ENCODE measurements around the gene OIT3. TPM values are rescaled to one million over a fixed set of nuclear protein-coding genes. Genes with fewer than 3 reads are reported as not detected.
"Not testable (repeated sequence)": the region's sequence is repeated elsewhere in the genome, so short reads cannot be mapped to it uniquely, and the experiment has no call there.

The OIT3 gene
- total and polyA plus RNA-seq, 4 donors = 0.08 to 0.49 (median 0.28) TPM; not detected in 1

- Histone ChIP-seq H3K9me3 (ENCODE audit: control insufficient read depth in 4 of 4, insufficient read depth in 3 of 4, low read length in 3 of 4) (no peaks in the 10 kb centered on the region), H3K27me3 (ENCODE audit: control insufficient read depth in 3 of 3, insufficient read depth in 3 of 3, low read length in 2 of 3) (no peaks in the 10 kb centered on the region), H3K36me3 (ENCODE audit: control insufficient read depth in 4 of 4, insufficient read depth in 4 of 4, low read length in 4 of 4) (no peaks in the 10 kb centered on the region), H3K4me3 (no peak overlapping the region), H3K27ac (ENCODE audit: low read depth in 1 of 2, low read length in 1 of 2) (no peak overlapping the region), H3K4me1 (ENCODE audit: control insufficient read depth in 5 of 5, insufficient read depth in 5 of 5, low read length in 5 of 5) (no peaks in the 10 kb centered on the region), H3K9ac (ENCODE audit: insufficient read depth in 1 of 2, low read length in 2 of 2) (no peak overlapping the region)
- DNase-seq (no peak), ATAC-seq (ENCODE audit: insufficient read depth, low FRiP score) (no peak)
- 90 to 93% methylated on average over 4 of the region's 4 CpGs for WGBS, 2 donors
- no peak for TF ChIP-seq CTCF (IDR thresholded peaks at IDR 0.05; ENCODE audit: control extremely low read depth, extremely low read depth)
Observed at GRCh38 chr10:72912736-72913135, 19.2 kb downstream of the OIT3 start.

GRCh38 chr10:72913287-72913686 is 19.7 kb downstream of the OIT3 start:
- Histone ChIP-seq H3K9me3 (ENCODE audit: control insufficient read depth in 4 of 4, insufficient read depth in 3 of 4, low read length in 3 of 4) (no peaks in the 10 kb centered on the region), H3K4me3 (no peak overlapping the region), H3K4me1 (ENCODE audit: control insufficient read depth in 5 of 5, insufficient read depth in 5 of 5, low read length in 5 of 5) (no peaks in the 10 kb centered on the region), H3K27me3 (ENCODE audit: control insufficient read depth in 3 of 3, insufficient read depth in 3 of 3, low read length in 2 of 3) (no peaks in the 10 kb centered on the region), H3K27ac (ENCODE audit: low read depth in 1 of 2, low read length in 1 of 2) (no peak overlapping the region), H3K36me3 (ENCODE audit: control insufficient read depth in 4 of 4, insufficient read depth in 4 of 4, low read length in 4 of 4) (no peaks in the 10 kb centered on the region), H3K9ac (ENCODE audit: insufficient read depth in 1 of 2, low read length in 2 of 2) (no peak overlapping the region)
- TF ChIP-seq CTCF (IDR thresholded peaks at IDR 0.05; ENCODE audit: control extremely low read depth, extremely low read depth) = no peak
- DNase-seq = no peak
- 88 to 91% methylated on average over 7 of the region's 7 CpGs for WGBS, 2 donors
- no peak for ATAC-seq (ENCODE audit: insufficient read depth, low FRiP score)

- WGBS, 2 donors = 56 to 65% methylated on average over 3 of the region's 3 CpGs
- not testable (repeated sequence) for H3K9ac ChIP-seq (ENCODE audit: insufficient read depth in 1 of 2, low read length in 2 of 2); ATAC-seq (ENCODE audit: insufficient read depth, low FRiP score)
Observed at GRCh38 chr10:72917201-72917600, 23.7 kb downstream of the OIT3 start.

GRCh38 chr10:72917803-72918332 is 24.3 kb downstream of the OIT3 start:
- H3K4me1 ChIP-seq (ENCODE audit: control insufficient read depth in 5 of 5, insufficient read depth in 5 of 5, low read length in 5 of 5); H3K4me3 ChIP-seq; ATAC-seq (ENCODE audit: insufficient read depth, low FRiP score); H3K9ac ChIP-seq (ENCODE audit: insufficient read depth in 1 of 2, low read length in 2 of 2); H3K27ac ChIP-seq (ENCODE audit: low read depth in 1 of 2, low read length in 1 of 2); H3K27me3 ChIP-seq (ENCODE audit: control insufficient read depth in 3 of 3, insufficient read depth in 3 of 3, low read length in 2 of 3); DNase-seq; H3K9me3 ChIP-seq (ENCODE audit: control insufficient read depth in 4 of 4, insufficient read depth in 3 of 4, low read length in 3 of 4); H3K36me3 ChIP-seq (ENCODE audit: control insufficient read depth in 4 of 4, insufficient read depth in 4 of 4, low read length in 4 of 4): not testable (repeated sequence)
- WGBS, 2 donors = 86 to 88% methylated on average over 2 of the region's 2 CpGs

More at GRCh38 chr10:72917201-72917600, 23.7 kb downstream of the OIT3 start:
- H3K27ac ChIP-seq (ENCODE audit: low read depth in 1 of 2, low read length in 1 of 2); DNase-seq; H3K27me3 ChIP-seq (ENCODE audit: control insufficient read depth in 3 of 3, insufficient read depth in 3 of 3, low read length in 2 of 3); H3K4me1 ChIP-seq (ENCODE audit: control insufficient read depth in 5 of 5, insufficient read depth in 5 of 5, low read length in 5 of 5); H3K9me3 ChIP-seq (ENCODE audit: control insufficient read depth in 4 of 4, insufficient read depth in 3 of 4, low read length in 3 of 4); H3K36me3 ChIP-seq (ENCODE audit: control insufficient read depth in 4 of 4, insufficient read depth in 4 of 4, low read length in 4 of 4); H3K4me3 ChIP-seq: not testable (repeated sequence)
